NCI-H2081 (cell line): Measurements from ENCODE around the gene TOP2B.

Experiments used
- DNase-seq, 2 experiments: peaks; one replicate each; lab custom pipeline; 2025; lab: John Stamatoyannopoulos, UW

TOP2B gene

GRCh38 chr3:25664812-25665314 lies at the start of gene TOP2B:
Gene TOP2B, minus strand, starts transcription at chr3:25664907. Its CDS starts 610 bp downstream, at chr3:25664297.
- peak; percentile 94 to 96 for DNase-seq

- no peak for DNase-seq
Observed at GRCh38 chr3:25713341-25713985, 48.8 kb upstream of the TOP2B start.

GRCh38 chr3:25711090-25711489 lies 46.4 kb upstream of the TOP2B start:
- DNase-seq, result no peak

- DNase-seq, result no peak
Observed at GRCh38 chr3:25708036-25708435, 43.3 kb upstream of the TOP2B start.

GRCh38 chr3:25707268-25707926 lies 42.7 kb upstream of the TOP2B start:
- no peak for DNase-seq

- no peak for DNase-seq
Observed at GRCh38 chr3:25706213-25706612, 41.5 kb upstream of the TOP2B start.

- DNase-seq, result no peak
Observed at GRCh38 chr3:25697553-25697952, 32.8 kb upstream of the TOP2B start.

GRCh38 chr3:25695731-25696420 lies 31.2 kb upstream of the TOP2B start:
- no peak for DNase-seq

- DNase-seq, result no peak
Observed at GRCh38 chr3:25693238-25693637, 28.5 kb upstream of the TOP2B start.

GRCh38 chr3:25692341-25692740 lies 27.6 kb upstream of the TOP2B start:
- DNase-seq, result no peak

GRCh38 chr3:25690768-25691533 lies 26.2 kb upstream of the TOP2B start:
- DNase-seq, result no peak

- DNase-seq, result no peak
Observed at GRCh38 chr3:25689226-25689625, 24.5 kb upstream of the TOP2B start.

- DNase-seq, result no peak
Observed at GRCh38 chr3:25687742-25688141, 23.0 kb upstream of the TOP2B start.

- no peak for DNase-seq
Observed at GRCh38 chr3:25686766-25687165, 22.1 kb upstream of the TOP2B start.

GRCh38 chr3:25683882-25684281 lies 19.2 kb upstream of the TOP2B start:
- DNase-seq, result no peak

GRCh38 chr3:25683410-25683809 lies 18.7 kb upstream of the TOP2B start:
- DNase-seq, result no peak

- DNase-seq, result no peak
Observed at GRCh38 chr3:25679642-25680302, 15.1 kb upstream of the TOP2B start.

GRCh38 chr3:25679166-25679565 lies 14.5 kb upstream of the TOP2B start:
- DNase-seq, result no peak

- no peak for DNase-seq
Observed at GRCh38 chr3:25678581-25678980, 13.9 kb upstream of the TOP2B start.

- no peak for DNase-seq
Observed at GRCh38 chr3:25677121-25677520, 12.4 kb upstream of the TOP2B start.

GRCh38 chr3:25674670-25675069 lies 10.0 kb upstream of the TOP2B start:
- no peak for DNase-seq
